ENCODE measurements around the gene ZMYND8. TPM values are rescaled to one million over a fixed set of nuclear protein-coding genes. Genes with fewer than 3 reads are reported as not detected.

ZMYND8 gene
- total and polyA plus RNA-seq, 2 donors (not counting 3 experiments of a cell fraction or from before 2014, with no cell fraction given), result 30.6 to 75.2 TPM

- FAIRE-seq (no peak), DNase-seq (ENCODE audit: low read depth, low spot score) (no peak)
- no TSS peak for BruUV-seq (replicated peaks)
- no peak overlapping the region for H3K4me2 ChIP-seq (ENCODE audit: insufficient read depth, low read length)
- no peak overlapping the region for H2AFZ ChIP-seq (ENCODE audit: low read depth, low read length)
- H3K9me1 ChIP-seq (replicated peaks; ENCODE audit: control insufficient read depth, extremely low read depth, insufficient read depth, low read length), result no peaks in the 10 kb centered on the region
- ChIA-PET CTCF (interaction anchor here (0.9 to 8.3 kb wide), 3 partner anchors 10 to 77 kb away, joined by 3 to 139 read pairs (median 3); no protein-coding TSS in a partner anchor), POLR2A (interaction anchor here (0.7 to 1.4 kb wide), 4 partner anchors 12 to 151 kb away, joined by 3 to 5 read pairs (median 4); partner anchors contain the start of gene ZMYND8)
- H3K9me3 ChIP-seq (replicated peaks; ENCODE audit: control insufficient read depth, insufficient read depth, low read length), result no peaks in the 10 kb centered on the region
- no peaks in the 10 kb centered on the region for H4K20me1 ChIP-seq (replicated peaks; ENCODE audit: control insufficient read depth, extremely low read depth, insufficient read depth, low read length)
- H3K27me3 ChIP-seq (ENCODE audit: control insufficient read depth in 2 of 2, insufficient read depth in 2 of 2, low read length in 2 of 2), result no peaks in the 10 kb centered on the region
- no peak overlapping the region for H3K27ac ChIP-seq (ENCODE audit: insufficient read depth, low read depth, low read length)
- H3K79me2 ChIP-seq (ENCODE audit: control insufficient read depth, insufficient read depth, low read length), result peaks cover 63% of the 10 kb centered on the region
- dilution Hi-C loops (cut with MboI; ENCODE audit: extremely low pct_ligation_motif_present, low sequenced_read_pairs) (no loop called here), intact Hi-C loops (cut with micrococcal nuclease) (no loop called here)
- peaks cover 25% of the 10 kb centered on the region for H3K4me1 ChIP-seq (ENCODE audit: control insufficient read depth, extremely low read depth, insufficient read depth, low read length)
- H3K9ac ChIP-seq (replicated peaks; ENCODE audit: extremely low read depth, insufficient read depth, low read length), result no peak overlapping the region
- H3K4me3 ChIP-seq (replicated peaks in 1 of 3; ENCODE audit: insufficient read depth in 1 of 3, low read depth in 1 of 3, low read length in 3 of 3), result no peak overlapping the region
- H3K36me3 ChIP-seq (ENCODE audit: control insufficient read depth in 2 of 2, extremely low read depth in 1 of 2, insufficient read depth in 2 of 2, low read length in 2 of 2), result peaks cover 19 to 20% of the 10 kb centered on the region in 2 experiments
- TF ChIP-seq GATA2 (IDR thresholded peaks at IDR 0.05; ENCODE audit: insufficient read depth, insufficient read length, low read depth, low read length), result no peak
- TF ChIP-seq MAX (IDR thresholded peaks at IDR 0.05; ENCODE audit: insufficient read depth, insufficient read length), result no peak
- TF ChIP-seq EZH2 (IDR thresholded peaks at IDR 0.05; ENCODE audit: borderline replicate concordance, low read depth, low read length, severe bottlenecking), result no peak
- TF ChIP-seq JUN (IDR thresholded peaks at IDR 0.05; ENCODE audit: borderline replicate concordance, insufficient read depth, insufficient read length, low read depth), result no peak
- no peak for TF ChIP-seq CTCF (IDR thresholded peaks at IDR 0.05; ENCODE audit: extremely low read depth in 1 of 2, insufficient read depth in 1 of 2, low read depth in 1 of 2, low read length in 2 of 2)
- no peak for TF ChIP-seq MYC (IDR thresholded peaks at IDR 0.05; ENCODE audit: low read depth, low read length)
- no peak for TF ChIP-seq POLR2A (IDR thresholded peaks at IDR 0.05; ENCODE audit: low read depth, low read length)
- TF ChIP-seq POLR2AphosphoS5 (IDR thresholded peaks at IDR 0.05; ENCODE audit: insufficient read depth, low read depth, low read length), result no peak
- TF ChIP-seq FOS (IDR thresholded peaks at IDR 0.05; ENCODE audit: borderline replicate concordance, insufficient read depth, low read length), result no peak
These were observed 50.4 kb downstream of the ZMYND8 start for GRCh38 chr20:47306095-47306494.

All from endothelial cell of umbilical vein (primary cell).